D341Med (cell line): ENCODE measurements around the gene SRPX2.

Experiments used
- DNase-seq: peaks from one replicate; pipeline ENCODE4 v3.0.0; 2012; ENCODE audit warnings: low spot score

The SRPX2 gene

DNA sequence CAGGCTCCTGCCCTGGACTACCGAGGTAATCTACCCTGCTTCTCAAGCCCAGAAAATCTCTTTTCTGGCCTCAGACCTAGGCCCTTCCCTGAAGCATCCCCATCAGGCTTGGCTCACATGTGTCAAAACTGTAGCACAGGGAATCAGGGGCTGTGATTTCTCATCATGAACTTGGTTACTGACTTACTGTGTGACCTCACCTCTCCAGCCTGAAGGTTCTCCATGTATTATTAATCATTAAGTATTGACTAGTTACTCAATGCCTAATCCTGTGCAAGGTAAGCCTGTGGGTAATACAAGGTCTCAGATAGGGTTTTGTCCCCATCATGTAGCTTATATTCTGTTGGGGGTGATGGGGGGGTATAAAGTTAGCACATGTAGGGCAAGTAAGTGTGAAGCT lies 6.8 kb downstream of the SRPX2 start:
- no peak for DNase-seq

DNA sequence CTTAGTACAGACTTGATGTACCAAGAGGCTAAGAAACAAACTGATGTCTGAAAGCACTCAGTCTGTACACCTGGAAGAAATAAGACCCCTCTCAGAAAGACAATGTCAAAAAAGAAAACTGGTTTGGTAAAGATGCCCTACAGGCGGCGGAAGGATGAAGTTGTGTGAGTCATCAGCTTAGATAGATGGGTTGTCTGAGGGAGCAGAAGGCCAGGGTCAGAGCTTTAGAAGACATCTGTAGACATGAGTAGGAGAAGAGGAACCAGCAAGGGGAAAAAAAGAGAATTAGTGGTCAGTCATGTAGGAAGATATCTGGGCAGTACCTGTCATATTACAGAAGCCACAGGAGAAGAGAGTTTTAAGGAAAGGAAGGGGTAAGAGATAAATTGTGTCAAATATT lies 8.3 kb downstream of the SRPX2 start:
- DNase-seq = no peak

DNA sequence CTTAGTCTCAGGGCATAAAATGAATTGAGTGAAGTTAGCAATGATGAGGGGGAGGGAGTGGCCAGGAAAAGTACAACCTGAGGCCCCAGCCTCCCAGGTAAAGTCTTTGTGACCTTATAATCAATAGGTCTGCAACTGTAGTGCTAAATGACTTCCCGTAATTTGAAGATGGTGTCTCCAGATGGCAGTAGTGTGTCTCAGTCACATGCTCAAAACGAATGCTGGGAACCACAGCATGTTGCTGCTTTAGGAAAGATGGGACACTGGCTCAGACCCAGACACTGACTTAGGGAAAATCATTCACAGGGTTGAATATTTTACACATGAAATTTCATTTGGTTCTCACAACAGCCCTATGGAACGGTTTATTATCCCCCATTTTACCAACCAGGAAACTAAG lies 10.3 kb downstream of the SRPX2 start:
- DNase-seq = peak; percentile 31

DNA sequence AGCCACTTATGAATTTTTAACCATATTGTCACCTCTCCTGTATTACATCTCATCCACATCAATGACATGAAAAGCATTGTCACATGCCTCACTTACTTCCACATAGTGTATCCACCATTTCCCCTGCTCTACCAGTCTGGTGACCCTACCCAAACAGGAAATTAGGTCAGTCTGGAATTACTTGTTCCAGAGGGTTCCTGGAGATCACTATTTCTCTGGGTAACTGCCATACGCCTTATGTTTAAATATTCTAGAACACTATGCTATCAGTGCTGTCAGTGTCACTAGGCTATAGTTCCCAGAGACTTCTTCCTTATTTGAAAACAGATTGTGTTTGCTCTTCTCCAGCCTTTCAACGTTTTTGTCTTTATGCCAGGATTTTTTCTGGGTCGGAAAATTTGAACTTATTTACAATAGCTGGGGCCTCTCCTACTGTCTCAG lies 15.0 kb downstream of the SRPX2 start:
- DNase-seq = no peak

DNA sequence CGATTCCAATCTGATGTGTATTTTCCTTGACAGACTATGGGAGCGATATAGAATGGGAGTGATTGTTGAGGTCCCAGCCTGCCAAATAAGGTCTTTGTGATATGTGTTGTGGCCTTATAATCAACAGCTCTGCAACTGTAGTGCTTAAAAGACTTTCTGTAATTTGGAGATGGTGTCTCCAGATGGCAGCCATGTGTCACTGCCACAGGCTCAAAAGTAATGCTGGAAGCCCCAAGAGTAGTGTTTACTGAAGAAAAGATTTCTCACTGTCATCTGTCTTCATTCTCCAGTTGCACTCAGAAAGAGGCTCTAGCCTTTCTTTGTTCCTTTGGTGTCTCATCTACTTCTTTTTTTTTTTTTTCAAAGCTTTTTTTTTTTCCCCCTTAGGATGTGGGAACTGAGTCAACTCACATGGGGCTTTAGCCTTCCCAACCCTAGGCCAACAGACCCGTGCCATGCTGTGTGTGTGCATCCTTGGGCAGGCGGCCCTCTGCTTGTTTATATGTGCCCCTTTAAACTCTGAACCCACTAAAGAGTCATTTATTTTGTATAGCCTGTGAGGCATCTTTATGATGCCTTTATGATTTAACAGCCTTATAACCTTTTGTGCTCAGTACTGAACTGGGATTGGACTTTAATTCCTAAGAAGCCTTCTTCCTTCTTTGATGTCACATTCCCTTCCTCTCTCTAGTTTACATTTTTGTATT lies 15.6 kb downstream of the SRPX2 start:
- DNase-seq = no peak

DNA sequence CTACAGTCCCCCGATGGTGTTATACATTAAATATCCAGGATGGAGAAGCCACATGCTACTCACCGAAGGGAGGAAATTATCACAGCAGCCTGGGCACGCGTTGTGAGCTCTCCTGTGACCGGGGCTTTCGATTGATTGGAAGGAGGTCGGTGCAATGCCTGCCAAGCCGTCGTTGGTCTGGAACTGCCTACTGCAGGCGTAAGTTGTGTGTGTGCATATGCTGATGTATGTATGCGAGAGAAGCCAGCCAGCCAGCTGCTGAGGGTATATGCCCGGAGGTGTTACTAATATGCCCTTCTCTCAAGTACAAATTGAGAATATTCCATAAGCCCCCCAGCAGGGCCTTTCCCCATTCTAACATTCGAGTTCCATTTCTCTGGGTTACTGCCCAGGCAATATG lies 18.2 kb downstream of the SRPX2 start:
- DNase-seq = no peak

DNA sequence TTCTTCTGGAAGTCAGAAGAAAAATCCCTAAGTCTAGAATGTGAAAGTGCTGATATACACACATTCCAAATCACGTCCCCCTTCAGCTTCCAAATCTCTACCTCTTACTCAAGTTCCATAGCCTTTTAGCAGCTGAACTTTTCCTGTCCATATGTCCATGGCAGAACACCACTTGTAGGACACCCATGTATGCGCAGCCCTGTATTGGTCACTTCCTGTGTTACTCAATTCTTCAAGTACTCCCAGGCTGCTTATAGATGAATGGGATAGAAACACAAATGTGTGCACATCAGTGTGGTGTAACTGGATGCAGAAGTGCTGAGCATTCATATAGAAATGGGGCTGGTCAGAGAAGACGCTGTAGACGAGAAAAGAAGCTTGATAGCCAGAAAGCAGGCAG lies 18.8 kb downstream of the SRPX2 start:
- DNase-seq = no peak

DNA sequence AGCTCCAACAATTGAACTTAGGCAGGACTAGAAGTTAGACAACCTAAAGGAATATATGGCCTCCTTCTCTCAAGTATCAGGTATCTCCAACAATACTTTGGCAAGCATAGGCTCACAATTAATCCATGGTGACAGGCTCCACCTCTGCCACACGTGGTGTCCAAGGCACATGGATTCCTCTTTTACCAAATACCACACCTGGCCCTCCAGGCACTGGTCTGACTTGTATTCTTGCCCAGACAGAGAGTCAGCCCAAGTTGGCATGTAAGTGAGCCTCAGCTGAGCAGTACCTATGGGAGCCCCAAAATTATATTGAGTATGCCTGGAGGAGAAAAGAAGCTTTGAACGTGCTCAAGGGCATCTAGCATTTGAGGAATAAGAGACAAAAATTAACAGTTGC lies 19.6 kb downstream of the SRPX2 start:
- no peak for DNase-seq

DNA sequence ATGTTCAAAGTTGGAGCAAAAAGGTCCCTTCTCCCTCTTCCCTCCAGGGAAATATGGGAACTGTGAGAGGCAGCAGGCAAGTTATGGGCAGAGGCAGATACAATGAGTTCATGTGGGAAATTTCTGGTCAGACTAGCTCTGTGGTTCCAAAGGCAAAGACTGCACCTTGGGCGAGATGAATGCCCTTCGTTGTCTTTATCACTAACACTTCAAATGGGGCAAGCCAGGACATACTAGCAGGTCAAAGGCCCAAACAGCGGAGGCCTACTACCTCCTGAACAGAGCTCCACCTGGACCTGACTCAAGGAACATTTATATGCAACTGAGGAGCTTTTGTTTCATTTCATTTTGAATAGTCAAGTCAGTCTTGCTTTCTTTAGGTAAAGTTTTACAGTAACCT lies 29.0 kb downstream of the SRPX2 start:
- DNase-seq = no peak

DNA sequence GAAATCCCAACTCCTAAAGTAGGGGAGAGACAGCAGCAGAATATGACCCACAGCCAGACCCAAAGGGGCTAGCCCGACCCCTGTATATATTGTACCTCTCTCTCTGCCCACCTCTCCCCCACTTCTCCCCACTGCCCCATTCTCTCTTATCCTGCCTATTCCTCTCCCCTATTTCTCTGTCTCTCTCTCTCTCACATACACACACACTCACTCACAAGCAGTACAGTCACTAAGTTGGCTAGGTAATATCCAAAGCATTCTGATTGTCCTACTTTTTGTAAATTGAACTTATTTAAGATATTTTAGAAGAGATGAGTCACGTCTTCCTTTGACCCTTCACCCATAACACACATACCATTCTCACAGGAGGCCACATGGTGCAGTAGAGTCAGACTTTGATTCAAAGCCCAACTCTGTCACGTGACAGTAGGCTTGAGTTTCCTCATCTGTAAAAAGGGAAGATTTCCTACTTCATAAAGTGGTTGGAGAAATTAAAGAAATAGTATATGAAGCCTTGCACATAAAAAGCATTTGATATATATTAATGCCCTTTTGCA lies 29.5 kb downstream of the SRPX2 start:
- DNase-seq = no peak

DNA sequence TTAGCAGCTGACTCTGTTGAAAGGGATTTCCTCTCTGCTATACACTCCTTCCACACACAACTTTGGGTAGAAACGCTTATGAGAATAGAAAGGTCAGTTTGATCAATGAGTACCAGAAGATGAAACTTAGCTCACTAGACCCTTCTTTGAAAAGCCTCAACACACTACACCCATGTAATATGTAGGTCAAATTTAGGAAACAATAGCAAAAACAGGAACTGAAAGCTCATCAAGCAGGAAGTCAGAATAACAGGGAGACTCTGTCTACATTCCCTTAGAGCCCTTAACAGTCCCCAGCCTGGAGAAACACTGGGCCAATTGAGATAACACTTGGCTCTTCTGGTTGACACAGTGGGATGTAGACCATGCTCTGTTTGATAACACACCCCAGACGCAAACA lies 30.7 kb downstream of the SRPX2 start:
- no peak for DNase-seq

DNA sequence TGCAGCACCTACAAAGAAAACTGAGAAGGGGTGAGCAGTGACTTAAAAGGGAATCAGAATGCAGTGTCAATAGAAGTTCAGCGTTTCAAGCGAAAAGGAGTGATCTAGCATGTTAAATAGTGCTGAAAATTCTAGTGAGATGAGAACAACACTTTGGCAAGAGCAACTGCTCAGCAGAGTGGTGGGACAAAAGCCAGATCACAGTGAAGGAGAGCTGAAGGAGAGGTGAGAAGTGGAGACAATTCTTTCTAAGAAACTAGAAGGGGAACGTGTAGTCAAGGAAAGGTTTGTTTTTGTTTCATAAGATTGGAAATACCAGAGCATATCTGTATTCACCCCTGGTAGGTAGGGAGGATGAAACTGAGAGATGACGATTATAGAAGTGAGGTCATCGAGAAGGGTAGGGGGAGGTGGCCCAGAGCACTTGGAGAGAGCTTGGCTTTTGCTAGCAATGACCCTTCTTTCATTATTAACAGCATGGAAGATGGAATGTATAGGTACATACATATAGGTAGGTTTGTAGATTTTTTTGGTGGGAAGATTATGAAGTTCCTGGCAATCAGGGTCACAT lies 33.7 kb downstream of the SRPX2 start:
- DNase-seq = no peak

DNA sequence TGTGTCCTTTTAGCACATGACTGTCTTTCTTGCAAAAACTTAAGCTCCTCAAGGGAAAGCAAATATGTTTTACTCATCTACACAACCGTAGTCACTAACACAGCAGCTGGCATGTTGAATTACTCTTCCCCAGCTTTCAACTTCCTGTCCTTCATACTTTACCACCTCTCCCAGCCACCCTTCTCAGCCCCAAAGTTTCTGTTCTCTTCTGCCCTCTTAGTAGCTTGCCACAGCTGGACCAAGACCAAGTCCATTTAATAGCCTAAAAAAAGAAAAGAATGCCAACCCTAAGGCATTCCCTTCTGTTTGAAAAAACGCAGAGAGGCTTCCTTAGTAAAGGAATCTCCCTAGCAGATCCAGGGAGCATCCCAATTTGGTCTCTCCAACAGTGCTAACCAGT lies 36.8 kb downstream of the SRPX2 start:
- DNase-seq = no peak

DNA sequence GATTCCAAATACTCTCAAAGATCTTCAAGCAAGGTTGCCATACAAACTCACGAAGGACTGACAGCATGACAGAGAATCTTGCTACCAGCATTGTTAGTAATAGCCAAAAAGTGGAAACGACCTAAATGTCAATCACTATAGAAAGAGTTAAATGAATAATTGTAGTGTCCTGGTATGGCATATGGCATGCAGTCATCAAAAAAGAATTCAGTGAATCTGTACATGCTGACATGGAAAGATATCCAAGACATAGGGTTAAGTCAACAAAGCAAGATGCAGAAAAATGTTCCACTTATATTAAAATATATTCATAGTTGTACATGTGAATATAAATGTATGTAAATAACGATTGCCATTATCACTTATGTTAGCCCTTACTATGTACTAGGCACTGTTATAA lies 37.6 kb downstream of the SRPX2 start:
- no peak for DNase-seq

DNA sequence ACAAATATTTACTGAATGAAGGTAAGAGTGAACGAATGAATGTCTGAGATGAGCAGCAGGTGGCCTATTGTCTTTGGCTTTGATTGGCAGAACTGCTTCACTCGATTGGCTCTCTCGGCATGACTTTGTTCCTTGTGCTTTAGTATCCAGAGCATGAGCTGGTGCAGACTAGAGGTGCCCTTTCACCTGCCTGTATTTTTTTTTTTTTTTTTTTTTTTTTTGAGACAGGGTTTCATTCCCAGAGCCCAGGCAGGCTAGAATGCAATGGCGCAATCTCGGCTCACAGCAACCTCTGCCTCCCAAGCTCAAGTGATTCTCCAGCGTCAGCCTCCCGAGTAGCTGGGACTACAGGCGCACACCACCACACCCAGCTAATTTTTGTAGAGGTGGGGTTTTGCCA lies 38.9 kb downstream of the SRPX2 start:
- no peak for DNase-seq

DNA sequence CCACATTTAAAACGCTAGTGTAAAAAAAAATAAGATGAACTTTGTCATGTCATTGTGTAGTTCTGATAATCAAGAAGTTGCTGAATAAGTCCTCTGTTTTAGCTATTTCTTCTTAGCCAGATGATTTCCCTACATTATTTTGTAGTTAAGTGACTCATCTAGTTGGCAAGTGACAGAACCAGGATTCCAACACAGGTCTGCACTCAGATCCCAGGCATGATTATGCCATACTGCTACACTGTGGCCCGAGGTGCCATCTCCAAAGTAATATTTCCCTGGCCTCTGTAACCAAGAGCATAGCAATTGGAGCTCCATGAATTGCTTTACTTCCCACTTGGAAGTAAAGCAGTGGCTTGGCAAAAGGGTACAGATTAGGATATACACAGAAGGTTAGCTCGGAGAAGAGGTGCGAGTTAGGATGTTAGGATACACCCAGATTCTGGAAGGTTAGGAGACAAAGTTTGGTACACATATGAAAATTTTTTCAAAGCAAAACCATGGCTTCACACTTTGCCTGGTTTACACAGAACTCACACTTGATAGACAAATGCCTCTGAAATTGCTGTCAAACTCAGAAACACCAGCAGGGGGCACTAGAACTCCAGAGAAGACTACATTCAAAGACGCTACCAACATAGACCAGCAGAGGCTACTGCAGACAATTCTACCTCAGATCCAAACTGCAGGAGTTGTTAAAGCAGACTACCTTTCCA lies 41.4 kb downstream of the SRPX2 start:
- DNase-seq = peak; percentile 57

DNA sequence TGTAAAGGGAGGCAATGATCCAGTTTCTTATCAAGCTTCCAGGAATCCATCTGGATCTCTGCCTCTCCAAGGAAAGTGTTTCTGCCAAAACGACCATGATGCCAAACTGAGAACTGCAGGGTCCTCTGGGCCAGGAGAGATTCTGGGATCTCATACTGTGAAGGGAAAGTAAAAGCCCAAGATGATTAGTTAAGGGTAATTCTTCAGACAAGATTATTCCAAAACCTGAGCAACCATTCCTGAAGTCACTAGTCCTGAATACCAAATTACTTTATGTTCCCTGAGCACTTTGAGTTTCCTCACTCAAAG lies 42.0 kb downstream of the SRPX2 start:
- DNase-seq = no peak

DNA sequence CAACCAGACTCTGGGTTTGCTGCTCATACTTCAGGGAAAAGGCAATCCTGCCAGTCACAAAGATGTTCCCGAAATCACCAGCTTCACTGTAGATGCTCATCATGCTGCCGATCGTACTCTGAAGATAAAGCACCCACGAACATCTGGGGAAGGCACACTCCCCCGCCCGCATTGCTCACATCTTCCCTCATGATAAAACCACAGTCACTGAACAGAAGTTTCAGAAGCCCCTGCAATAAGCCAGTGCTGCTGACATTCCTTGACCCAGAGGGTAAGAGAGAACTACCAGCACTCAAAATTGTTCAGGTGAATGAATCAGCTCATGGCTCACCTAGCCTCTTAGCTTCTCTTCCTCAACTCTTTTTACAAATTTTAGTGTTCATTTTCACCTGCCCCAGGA lies 43.1 kb downstream of the SRPX2 start:
- no peak for DNase-seq

DNA sequence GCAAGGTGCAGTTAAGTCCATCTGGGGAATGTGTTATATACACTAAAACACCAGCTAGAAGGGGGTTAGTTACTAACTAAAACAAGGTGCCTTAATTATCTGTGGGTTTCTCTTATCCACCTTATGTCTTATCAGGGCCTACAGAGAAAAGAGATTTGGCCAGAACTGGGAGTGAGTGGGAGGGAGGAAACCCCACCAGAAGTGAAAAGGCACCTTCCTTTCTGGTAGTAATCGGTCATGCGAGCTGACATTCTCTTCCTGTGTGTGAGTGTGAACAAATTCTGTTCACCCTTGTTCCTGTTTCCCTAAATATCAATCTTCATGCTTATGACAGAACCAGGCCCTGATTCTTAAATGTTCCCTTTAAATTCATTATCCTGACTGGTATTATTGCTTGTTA lies 43.5 kb downstream of the SRPX2 start:
- no peak for DNase-seq

DNA sequence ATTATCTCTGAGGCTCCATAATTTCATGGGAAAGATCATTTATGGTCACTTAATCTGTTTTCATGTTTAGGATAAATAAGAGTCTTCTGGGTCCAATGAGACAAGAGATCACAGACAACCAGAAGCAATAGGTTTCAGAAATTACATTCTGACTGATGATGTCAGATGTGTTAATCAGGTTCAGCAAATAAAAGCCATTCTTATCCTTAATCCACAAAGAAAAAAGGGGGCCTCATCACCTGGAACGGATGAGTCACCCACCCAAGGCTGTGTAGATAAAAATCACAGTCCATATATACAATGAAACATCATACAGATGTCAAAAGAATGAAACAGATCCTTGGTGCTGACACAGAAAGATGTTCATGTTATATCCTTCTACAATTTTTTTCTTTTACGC lies 51.3 kb downstream of the SRPX2 start:
- no peak for DNase-seq

DNA sequence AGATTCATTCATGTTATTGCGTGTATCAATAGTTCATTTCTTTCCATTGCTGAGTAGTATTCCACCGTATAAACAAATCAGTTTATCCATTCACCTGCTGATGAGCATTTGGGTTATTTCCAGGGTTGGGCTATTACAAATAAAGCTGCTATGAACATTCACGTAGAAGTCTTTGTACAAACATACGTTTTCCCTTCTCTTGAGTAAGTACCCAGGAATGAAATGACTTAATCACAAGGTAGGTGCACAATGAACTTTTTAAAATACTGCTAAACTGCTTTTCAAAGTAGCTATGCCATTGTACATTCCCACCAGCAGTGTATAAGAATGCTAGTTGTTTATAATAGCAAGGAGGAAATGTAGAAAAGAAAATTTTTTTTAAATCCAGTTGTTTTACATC lies 52.0 kb downstream of the SRPX2 start:
- DNase-seq = no peak

DNA sequence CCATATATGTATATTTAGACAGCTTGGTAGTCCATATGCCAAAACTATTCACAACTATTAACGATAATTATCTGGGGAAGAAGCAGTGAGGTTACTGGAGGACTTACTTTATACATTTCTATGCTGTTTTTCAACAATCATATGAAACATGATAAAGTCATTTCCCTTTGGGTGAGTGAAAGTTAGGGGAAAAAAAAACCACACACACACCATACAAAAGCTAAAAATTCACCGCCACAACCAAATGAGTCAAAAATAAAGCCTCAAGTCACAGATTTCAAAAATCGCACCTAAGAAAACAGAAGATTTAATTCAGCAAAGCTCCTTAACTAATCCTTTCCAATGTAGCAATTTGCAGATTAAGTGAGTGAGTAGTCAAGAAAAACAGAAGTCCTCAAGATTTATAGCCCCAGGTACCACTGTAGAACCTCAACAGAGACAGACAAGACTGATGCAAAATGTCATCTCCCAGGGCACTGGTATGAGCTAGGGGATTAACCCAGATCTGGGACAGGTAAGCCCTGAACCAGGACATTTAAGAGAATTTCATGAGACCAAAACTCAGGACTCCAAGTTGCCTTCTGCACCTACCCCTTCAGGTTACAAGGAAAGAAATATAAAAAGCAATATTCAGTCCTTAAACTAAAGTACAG lies 52.8 kb downstream of the SRPX2 start:
- no peak for DNase-seq

DNA sequence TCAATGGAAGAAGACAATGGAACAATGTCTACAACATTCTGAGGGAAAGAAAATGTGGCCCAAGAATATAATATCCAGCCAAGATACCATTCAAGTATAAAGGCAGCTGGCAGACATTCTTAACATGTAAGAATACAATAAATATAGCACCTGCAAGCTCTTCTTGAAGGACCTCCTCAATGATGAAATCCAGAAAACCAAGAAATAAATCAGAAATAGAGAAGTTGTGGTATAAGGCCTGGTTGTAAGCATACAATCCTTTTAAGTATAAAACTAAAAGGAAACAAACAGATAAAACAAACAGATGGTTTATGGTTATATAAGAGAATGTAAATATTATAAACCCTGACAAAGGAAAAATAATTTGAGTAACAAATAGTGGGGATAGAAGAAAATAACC lies 54.6 kb downstream of the SRPX2 start:
- DNase-seq = no peak
